HT1080 (cell line): Measurements from ENCODE around the gene SLC38A3. TPM values are rescaled to one million over a fixed set of nuclear protein-coding genes. Genes with fewer than 3 reads are reported as not detected.

Experiments used
- DNase-seq: peaks from one replicate; pipeline ENCODE4 v3.0.0-alpha.2; 2015; ENCODE audit warnings: low read depth
- polyA plus RNA-seq, 2 experiments: library from polyadenylated mRNA; depleted of rRNA; stranded (reverse); fragments of >200 nt; gene quantifications; 2 replicates each; pipeline ENCODE4 v1.2.3, GENCODE V29; 2015
- total RNA-seq: library from RNA; depleted of rRNA; stranded (reverse); fragments of >200 nt; shearing (Covaris generic); gene quantifications from 2 replicates; pipeline ENCODE4 v1.2.3, GENCODE V29; 2014; rRNA removed

Gene SLC38A3
- total RNA-seq: 2.2 TPM in 1 of 2 replicates, not detected in the other
- polyA plus RNA-seq (2015; cell fraction: cytosol; rRNA removed): 0.02 TPM in 1 of 2 replicates, not detected in the other
- 0.17 and 0.25 TPM in 2 replicates for polyA plus RNA-seq (2015; cell fraction: nucleus; rRNA removed)

DNA sequence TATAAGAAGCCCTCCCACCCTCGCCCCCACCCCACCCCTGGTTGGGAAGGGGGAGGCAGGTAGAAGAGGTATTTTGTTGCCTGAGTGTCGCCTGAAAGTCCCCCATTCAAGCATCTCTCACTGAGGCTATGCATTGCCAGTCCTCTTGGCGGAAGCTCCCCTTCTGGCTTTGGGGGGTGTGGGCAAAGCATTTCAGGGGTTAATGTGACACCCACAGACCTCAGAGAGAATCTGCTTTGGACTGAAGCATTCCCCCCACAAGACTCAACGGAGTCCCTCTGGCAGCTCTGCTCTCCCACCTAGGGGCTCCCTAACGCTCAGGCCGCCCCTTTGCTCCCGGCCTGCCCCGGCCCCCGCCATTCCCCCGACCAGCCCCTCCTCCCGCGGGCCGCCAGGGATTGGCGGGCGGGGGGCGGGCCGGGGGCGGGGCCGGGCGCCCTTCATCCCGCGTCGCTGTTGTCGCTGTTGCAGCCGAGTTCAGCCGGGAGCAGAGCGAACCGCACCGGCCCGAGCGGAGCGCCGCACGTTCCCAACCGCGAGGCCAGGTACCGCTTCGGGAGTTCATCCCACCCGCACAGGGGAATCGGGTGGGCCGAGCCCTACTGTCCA lies at the start of gene SLC38A3:
TSS of gene SLC38A3 (plus strand) at position 468 of the 609 bp plus-strand sequence. CDS start 8,929 bp downstream, outside the sequence.
- DNase-seq: no peak

DNA sequence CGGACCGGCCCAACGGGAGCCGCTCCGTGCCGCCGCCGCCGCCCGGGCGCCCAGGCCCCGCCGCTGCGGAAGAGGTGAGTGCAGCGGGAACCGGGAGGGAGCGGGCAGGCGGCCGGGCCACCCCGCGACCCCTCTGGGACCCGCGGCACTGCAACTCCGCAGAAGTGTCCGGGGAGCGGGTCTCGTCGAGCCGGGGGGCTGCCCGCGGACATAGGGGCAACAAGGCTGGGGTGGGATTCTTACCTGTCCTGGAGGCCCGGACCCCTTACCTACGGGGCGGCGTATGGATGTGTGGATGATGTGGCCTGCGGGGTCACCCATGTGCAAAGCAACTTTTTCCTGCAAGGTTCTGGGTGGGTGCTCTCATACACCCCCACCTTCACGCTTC lies 49.6 kb upstream of the SLC38A3 start:
- DNase-seq: no peak

DNA sequence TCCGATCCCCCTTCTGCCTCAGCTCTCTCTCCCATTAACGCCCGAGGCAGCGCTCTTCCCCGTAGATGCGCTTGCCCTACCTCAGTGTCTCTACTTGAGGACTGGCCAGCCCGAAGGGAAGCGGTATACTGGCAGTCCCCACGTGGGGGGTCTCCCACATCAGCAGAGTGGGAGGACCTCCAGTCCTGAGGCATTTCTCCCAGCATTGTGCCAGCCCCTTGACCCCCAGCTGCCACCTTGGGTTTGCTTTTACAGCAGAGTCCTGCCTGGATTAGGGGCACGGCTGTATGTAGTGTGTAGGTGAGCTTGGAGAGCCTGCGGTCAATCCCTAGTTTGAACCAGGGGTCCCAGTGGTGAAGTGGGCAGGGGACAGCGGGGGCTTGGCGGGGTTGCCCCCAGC lies 49.2 kb upstream of the SLC38A3 start:
- DNase-seq: no peak

DNA sequence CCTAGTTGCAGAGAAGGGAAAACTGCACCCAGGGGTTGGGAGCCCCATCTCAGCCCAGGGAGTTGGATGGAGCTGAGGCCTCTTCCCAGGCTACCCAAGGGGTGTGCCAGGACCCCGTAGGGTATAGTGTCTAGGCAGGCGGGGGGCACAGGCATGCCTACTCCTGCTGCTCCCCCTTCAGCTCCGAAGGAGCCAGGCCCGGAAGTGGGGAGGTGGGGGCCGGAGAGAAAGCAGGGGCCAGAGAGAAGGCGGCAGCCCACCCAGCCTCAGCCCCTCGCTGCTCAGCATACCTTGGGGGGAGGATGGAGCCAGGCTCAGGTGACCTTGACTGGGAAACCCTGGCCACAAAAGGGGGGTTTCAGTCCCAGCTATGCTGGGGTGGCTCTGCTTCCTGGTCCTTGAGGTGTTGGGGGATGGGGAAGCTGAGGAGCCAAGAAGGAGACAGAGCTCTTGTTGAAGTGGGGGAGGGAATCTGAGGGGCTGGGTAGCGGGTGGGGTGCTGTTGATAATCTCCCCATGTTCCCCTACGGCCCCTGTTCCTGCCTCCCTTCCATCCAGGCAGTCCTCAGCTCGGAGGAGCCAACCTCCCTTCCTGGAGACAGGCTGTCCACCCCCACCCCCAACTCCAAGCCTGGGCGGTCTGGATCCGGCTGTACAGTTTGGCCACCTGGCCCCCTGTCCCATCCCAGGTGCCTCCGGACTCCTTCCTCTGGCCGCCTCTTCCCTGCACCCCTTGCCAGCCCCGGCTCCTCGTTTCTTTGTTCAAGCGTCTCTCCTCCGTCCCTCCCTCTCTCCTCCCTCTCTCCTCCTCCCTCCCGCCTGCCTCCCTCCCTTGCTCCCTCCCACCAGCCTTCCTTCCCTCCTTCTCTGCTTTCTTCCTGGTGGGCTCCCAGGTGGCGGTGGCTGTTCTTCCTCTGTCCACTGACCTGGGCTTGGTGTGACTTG lies 48.2 kb upstream of the SLC38A3 start:
- peak; percentile 40 for DNase-seq

DNA sequence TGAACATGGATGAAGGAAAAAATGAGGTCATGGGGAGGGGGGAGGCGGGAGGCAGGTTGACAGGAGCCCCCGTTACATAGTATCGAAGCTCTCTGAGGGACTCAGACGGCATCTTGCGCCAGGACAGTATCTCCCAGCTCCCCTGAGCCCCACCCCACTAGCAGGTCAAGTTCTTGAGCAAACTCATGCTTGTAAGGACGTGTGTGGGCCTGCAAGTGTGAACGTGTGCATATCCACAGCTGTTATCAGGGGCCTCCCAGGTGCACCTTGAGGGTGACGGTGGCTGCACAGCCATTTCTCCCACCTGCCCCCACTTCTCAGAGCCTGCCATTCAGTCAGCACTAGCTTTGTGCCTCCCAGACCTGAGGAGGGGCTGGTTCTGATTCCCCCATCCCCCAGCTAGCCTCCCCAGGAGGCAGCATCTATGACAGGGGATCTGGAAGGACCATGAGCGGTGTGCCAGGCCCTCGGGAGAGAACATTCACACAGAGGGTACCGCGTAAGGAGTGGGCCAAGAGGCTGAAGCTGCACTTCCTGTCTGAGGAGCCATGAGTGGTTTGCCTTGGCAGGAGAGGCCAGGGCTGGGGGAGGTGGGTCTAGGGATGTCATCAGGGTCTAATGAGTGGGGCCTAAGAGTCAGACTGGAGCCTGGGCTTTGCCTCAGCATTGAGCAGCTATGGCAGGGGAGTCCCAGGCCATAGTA lies 47.1 kb upstream of the SLC38A3 start:
- DNase-seq: peak; percentile 57

DNA sequence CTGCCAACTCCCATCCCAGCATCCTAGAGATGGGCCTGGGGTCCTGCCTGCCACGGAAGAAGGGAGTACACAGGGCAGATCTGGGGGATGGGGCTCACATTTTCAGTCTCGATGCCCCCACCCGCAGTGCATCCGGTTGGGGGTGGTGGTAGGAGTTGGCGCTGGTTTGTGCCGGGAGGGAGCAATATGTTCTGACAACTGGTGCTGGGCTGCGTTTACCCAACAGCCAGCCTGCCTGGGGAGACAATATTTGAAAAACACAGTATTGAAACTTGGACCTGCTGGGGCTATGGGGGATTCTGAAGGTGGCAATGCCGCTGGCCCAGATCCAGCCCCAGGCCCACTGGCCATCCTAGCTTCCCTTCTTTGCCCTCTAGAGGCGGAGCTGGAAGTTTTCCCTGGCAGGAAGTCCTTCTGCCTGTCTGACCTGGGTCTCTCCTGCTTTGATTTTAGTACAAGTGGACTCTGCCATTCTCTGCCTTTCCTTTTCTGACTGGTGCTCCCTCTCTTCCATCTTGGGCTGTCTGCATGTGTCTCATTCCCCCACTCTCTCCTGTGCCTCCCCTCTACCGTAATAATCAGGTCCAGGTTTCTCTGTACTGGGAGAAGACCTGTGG lies 46.4 kb upstream of the SLC38A3 start:
- no peak for DNase-seq

DNA sequence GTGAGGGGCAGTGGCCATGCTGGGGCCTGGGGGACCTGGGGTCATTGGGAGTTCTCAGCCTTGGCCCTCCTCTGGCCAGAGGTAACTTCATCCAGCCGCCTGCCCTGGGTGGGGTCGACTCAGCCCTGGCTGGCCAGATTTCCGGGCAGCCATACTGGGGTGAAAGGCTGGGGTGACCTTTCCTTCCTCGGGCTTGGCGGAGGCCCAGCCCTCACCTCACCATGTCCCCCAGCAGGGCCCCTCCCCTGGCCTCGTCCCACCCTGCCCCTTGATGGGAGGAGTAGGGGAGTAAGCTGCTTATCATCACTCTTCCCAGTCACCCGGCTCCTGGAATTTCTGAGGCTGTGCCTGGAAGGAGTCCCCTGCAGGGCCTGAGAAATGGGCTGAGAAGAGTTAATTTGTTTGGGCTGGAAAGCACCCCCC lies 44.5 kb upstream of the SLC38A3 start:
- DNase-seq: no peak

DNA sequence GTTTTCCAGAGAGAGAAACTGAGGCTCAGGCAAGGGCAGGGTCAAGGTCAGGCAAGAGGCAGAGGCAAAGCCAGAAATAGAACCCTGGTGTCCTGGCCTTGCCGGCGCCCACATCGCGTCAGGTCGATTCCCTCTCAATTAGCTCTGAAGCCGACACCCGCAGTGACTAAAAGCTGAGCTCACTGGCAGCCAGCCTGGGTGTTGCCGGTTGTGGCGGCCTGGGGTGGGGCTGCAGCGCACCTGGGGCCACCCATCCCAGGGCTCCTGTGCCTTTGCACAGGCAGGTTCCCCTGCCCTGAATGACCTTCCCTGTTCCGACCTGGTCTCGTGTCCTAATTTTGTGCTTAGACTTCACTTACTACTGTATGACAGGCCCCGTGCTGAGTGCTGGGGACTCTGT lies 43.8 kb upstream of the SLC38A3 start:
- no peak for DNase-seq

DNA sequence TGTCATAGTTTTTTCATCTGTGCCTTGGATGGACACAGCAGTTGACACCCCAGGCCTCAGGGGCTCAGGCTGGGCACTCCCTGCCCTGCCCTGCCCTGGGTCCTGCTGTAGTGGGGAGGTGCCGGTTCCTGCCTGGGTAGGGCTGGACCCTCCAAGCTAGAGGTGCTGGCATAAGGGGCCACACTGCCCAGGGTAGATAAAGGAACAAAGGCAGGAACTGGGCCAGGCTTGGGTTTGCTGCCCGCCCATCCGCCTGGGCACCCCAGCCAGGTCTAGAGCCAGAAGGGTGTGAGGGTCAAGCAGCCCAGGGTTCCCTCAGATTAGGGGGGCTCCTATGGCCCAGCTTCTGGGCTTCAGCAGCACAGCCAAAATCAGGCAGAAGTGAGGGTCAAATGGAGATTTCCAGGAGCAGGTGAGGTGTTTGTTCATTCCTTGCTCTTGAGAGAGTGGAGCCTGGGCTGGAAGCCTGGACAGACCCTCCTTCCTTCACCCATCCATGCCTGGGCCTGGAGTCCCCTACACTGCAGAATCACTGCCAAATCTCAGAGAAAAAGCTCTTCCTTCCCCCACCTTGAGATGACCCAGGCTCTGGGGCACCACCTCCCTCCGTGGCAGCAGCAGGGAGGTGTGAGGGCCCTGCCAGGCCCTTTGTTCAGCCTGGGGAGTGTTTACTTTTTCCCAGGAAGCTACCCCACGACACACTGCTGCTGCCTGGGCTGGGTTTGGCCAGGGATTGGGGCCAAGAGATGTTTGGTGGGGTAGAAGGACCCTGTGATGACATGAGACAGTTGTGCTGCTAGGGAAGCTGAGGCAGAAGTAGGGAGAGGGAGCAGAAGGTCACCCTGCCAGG lies 42.8 kb upstream of the SLC38A3 start:
- DNase-seq: no peak

DNA sequence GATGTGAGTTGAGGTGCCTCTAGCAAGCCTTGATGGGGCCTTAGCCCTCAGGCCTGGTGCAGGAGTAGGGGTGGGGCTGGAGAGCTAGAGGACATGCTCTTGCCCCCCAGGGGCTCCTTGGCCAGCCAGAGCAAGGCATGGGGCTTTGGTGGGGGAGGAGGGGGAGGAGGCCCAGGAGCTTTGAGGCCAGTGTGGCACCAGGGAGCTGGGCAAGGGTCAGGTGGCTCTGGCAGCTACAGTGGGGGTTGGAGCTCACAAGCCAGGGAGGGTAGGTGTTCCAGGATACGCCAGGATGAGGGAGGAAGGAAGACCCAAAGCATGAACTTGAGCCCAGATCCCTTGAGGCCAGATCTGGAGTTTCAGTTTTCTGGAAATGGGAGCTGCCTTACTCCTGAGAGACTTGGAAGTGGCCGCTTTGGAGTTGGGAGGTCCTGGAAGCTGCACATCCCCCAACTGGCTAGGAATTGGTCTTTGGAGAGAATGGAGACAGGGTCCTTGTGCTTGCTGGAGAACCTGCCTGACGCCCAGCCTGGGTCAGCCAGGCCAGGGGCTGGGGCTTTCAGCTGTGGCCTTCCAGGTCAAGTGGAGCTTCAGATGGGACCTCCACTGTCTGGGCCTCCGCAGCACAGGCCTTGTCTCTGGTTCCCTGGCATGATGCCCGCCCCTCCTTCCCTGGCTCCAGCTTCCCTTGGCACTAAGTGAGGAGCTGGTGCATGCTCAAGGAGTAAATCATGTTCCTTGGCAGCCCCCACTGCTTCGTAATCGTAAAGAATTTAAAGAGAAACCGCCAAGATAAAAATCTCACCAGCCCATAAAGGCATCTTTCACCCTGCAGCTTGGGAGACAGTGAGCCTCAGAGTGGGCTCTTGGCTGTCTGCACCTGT lies 41.3 kb upstream of the SLC38A3 start:
- DNase-seq: peak; percentile 90

DNA sequence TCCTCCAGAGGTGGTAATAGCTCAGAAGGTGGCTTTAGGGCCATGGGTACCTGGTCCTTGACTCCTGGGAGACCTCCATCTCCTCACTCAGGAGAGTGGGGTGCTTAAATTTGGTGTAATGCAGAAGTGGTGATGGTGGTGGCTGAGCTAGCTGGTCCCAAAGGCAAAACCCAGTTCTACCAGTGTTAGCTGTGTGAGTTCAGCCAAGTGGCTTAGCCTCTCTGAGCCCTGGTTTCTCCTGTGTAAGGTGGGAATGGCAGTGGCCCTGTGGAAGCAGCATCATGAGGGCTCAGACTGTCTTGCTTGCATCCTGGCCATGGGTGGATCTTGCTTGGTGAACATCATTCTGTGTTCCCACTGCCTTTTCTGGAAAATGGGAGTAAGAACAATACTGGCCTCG lies 40.6 kb upstream of the SLC38A3 start:
- no peak for DNase-seq

DNA sequence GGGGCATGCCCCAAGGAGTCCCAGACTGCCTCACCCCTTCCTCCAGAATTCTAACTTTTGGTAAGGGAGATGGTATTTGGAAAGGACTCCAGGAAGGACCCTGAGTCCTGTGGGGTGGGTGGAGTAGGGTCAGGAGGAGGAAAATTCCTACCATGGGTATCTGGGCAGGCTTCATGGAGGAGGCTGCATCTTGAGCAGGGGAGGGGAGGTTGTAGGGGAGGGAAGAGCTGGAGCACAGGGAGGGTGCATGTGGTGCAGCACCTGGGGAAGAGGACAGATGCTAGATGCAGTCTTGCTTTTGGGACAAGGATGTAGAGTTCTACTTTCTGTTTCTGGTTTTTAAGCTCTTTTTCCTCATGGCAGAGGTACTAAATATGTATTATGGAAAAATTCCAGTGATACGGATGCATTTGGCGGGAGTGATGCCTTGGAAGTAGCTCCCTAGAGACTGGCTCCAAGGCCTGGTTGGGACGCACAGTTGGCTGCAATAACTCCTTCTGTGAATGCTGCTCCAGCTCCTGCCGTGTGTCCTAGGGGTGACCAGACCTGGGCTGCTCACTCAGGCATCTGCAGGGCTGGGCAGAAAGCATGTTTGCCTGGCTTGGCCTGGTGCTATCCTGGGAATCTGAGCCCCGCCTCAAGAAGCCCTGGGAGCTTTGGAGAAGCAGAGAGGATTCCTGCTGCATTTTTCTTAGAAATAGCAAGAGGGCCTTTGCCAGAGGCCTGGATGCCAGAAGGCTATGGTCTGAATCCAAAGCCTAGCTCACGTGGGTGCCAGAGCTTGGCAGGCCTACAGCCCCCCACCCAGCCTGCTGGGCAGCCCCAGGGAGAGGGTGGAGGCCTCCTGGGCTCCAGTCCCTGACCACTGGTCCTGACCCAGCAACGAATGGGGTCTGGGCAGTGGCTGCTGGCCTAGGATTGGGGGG lies 39.8 kb upstream of the SLC38A3 start:
- no peak for DNase-seq

DNA sequence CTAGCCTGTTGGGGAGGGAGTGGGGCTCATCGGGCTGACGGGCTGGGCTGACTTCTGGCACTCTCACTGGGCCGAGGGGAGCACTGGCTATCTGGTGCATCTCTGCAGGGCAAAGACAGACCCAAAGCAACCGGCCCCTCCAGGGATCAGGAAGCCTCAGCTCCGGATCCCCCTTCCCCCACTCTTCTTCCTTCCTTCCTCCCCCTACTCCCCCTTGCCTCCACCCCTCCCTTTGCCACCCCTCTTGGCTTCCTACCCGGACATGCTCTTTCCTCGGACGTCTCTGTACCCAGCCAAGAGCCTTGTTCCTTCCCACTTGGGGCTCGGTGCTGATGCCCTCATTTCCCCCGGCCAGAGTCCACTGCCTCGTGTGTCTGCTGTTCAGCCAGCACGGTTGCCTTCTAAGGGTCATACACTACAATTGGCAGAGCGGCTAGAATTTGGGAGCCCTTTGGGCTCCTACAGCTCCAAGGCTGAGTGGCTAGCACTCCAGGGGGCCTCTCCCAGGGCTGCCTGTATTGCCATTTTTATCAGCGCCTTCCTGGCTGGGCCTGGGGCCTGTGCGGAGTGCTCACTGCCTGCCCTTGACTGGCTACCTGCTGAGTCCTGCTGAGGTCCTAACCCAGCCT lies 39.0 kb upstream of the SLC38A3 start:
- no peak for DNase-seq

DNA sequence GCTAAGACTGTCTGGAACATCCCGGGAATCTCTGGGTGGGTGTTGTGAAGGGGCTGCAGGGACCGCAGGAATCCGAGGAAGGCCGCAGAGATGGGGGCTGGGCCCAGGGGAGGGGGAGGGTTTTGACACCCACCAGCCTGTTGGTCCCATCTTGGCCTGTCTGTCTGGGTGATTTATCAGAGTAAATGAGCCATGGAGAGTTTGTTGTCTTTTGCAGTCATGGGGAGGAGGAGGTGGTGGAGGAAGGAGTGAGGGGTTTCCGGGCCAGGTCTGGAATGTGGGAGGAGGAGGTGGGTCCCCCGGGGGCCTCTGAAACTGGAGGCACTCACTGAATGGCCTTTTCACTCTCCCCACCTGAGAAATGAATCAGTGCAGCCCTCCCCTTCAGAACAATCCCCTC lies 38.5 kb upstream of the SLC38A3 start:
- DNase-seq: peak; percentile 36

DNA sequence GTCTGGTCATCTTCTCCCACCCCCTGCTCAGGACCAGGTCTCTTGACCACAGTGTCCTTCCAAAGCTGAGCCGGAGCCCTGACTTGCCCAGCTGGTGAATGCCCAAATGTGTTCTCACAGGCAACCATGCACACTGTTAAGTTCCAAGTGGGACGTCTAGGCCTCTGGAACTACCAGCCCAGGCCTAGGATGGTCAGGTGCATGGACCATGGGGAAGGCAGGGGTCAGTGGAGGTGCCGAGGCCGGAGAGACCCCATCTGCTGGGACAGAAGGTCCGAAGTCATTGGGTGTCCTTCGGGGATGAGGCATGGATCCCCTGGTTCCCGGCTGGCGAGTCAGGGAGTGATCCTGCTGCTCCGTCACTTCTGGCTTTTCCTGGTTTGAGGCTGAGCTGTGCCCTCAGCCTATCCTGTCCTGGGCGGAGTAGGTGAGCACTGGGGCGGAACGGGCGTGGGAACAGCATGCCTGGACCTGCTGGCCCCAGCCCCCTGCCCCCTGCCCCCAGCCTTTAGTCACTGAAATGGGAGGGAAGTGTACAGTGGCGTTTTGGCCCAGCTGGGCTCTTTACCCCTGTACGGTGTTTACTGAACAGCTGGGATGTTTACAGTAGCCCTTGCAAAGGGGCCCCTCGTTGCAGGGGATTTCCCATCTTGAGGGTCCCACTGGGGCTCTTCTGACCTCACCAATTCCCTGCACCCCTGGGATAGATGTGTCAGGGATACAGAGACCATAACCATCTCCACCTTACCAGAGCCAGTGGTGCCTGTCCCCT lies 37.8 kb upstream of the SLC38A3 start:
- DNase-seq: peak; percentile 50

DNA sequence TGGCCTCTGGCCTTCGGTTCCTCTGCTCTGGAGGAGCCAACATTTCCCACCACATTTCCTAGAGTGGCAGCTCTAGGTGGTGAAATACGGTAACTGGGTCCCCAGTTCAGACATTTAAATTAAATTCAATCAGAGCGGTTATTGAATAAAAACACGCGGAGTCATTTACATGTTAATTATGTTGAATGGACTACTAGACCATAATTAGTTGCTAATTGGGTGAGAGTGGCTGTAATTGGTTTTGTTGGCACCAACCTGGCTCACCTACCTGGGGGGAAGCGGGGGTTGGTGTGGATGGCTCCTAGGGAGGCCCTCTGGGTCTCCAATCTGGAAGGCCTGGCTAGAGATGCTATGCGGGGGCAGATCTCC lies 37.2 kb upstream of the SLC38A3 start:
- DNase-seq: no peak

DNA sequence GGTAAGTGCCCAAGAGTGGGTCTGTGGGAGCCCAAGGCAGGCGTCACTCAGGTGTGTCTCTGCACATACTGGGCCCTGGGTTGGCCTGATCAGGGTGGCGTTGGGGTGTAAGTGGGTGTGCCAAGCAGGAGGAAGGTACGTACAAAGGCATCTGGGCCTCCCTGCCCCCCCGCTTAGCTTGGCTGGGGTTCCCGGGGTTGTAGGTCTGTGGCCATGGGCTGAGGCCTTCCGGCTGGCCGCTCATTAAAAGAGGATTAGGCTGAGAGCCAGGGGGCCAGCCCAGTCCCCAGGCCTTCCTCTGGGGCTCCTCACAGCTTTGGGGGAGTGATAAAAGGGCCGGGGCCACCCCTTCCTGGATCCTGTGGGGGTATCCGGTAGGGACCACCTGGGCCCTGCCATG lies 36.7 kb upstream of the SLC38A3 start:
- DNase-seq: no peak
